HG03039 (cell line): ENCODE results near the gene C6orf15.

Experiments
- ATAC-seq: cut with Tn5 transposase; IDR thresholded peaks from one replicate; pipeline ENCODE4 v1.9.1; 2021; ENCODE audit warnings: mild to moderate bottlenecking, moderate library complexity; ENCODE audit not compliant: unreplicated experiment

Gene C6orf15

DNA sequence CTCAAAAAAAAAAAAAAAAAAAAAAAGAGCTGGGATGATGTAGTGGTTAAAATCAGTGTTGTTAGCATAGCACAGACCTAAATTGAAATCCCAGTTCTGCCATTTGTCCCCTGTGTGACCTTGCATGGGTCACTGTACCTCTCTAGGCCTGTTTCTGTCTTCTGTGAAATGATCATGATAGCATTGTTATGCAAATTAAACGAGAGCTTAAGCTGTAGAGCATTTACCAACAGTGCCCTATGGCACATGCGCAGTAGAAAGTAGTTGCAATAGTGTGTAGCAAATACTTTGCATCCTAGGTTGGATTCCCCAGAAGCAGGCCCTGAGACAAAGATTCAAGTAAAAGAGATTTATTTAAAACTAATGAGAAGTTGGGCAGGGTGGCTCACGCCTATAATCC is 19.2 kb upstream of the C6orf15 start:
- no peak for ATAC-seq

DNA sequence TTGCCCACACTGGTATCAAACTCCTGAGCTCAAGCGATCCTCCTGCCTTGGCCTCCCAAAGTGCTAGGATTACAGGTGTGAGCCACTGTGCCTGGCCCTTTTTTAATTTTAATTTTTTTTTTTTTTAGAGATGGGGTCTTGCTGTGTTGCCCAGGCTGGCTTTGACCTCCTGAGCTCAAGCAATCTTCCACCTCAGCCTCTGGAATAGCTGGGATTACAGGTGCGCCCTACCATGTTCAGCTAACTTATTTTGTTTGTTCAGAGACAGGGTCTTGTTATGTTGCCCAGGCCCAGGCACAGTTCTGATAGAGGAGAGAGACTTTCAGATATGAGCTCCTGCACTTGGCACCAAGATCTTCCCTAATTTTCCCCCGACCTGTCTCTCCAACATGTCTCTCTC is 18.4 kb upstream of the C6orf15 start:
- ATAC-seq: no peak

DNA sequence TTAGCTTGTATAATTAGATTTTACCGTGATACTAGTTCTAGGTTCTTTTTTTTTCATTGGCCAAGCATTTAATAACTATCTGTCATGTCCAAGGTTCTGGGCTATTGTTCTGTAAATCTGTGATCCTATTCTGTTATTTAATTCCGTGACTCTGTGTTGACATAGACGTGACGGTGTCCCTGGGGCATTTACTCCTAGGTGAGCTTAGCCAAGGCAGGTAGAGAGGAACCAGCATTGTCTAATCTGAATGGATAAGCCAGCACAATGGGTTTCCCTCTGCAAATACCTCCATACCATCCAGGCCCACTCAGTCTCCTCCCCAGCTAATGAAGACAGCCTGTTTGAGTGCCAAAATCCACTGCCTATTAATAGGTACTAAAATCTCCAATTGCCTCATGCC is 16.8 kb upstream of the C6orf15 start:
- ATAC-seq: no peak

DNA sequence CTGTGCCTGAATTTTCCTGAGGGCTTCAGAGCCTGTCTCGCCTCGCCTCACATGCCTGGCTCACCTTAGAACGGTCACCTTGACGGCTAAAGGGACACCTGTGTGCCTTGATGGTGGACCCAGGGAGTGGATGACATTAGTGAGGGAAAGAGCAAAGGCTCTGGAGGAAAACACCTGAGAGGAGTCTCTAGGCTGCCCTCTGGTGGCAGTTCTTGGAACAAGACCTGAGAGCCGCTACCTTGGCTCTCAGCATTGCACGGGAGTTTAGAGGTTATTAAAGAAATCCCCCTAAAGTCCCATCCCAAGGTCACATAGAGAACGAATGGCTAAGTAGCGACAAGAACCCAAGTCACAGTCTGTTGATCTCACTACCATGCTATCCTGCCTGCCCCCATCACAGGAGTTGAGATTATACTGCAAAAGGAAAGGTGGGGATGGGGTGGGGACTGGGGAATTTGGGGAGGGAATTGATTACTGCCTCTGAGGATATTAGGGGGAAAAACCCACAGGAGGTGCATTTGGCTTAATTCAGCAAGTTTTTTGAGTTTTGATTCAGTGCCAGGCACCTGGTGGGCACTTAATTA is 15.8 kb upstream of the C6orf15 start:
- no peak for ATAC-seq

DNA sequence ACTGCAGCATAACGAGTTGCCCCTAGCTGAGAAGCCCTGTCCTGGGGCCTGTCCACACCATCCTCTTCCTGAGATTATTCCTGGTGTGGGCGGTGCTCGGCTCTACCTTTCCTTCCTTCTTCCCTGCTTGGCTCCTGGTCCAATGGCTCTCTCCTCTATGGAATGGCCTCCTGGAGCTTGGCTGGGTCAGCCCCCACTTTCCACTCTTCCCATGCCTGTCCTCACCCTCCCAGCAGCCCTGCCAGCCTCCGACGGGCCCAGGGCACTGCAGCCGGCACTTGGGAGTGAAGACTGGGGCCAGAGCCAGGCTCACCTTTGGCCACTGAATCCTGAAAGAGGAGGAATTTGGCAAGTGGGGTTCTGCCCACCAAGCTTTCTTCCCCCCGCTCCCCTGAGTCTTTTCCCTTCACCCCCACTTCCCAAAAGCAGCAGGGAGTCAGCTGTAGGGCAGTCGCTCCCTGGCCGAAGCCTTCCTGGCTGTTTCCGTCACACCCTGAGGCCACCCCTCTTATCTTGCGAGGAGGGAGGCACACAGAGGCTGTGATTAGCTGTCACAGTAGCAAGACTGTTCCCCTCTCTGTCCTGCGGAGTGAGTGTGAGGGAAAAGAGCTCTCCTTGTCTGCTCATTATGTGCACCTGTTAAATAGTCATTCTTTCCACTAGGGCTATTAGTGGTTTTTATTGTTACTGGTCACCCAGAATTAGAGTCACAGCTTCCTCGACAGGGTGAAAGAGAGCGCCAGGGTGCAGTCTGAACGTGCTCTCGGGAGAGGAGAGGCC is 14.2 kb upstream of the C6orf15 start:
- ATAC-seq: no peak

DNA sequence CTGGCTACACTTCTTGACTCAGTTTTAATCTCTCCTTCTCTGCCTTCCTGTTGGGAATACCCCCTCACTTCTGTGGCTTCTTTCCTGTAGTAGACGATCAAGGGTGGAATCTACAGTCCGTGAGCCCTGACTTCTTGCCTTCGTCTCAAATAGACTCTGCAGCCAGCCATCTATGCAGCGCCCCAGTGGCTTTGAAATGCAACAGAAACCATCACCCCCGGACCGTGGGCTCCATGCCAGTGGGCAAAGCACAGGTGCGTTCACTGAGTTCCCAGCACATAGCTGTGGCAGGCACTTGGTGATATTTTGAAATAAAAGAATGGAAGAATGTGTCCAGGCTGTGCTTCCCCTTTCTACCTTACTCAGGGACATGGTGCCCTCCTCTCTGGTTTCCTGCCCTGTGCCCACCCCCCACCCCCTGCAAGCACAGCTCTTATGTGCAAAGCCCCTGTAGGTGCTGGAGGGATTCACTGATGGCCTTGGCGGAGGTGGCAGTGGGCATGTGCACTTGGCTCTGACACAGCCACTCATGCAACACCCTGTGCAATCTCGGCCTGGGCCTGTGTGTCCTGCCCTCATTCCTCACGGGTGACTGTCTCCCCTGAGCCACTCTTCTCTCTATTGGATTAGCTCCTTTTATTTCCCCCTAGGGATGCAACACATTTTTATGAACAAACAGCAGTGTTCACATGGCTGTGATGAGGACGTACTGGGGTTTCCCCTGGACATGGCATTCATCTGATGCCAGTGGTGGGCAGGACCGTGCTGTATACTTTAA is 13.4 kb upstream of the C6orf15 start:
- no peak for ATAC-seq

DNA sequence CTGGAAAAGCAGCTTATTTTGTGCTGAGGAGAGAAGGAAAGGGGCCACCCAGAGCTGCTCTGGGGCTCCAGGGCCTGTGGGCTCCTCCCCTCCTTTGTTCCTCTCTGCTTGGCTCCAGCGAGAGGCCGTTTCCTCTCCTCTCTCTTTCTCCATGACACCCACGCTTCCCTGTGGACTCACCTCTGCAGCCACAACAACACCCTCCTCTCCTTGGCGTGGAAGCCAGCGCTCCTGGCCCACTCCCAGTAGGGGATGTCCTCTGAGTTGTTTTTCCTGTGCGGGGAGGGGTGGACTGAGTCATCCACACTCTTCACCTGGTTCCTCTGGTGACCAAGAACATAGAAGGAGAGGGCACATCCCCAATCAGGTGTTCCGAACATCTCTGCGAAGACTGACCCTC is 12.8 kb upstream of the C6orf15 start:
- no peak for ATAC-seq

DNA sequence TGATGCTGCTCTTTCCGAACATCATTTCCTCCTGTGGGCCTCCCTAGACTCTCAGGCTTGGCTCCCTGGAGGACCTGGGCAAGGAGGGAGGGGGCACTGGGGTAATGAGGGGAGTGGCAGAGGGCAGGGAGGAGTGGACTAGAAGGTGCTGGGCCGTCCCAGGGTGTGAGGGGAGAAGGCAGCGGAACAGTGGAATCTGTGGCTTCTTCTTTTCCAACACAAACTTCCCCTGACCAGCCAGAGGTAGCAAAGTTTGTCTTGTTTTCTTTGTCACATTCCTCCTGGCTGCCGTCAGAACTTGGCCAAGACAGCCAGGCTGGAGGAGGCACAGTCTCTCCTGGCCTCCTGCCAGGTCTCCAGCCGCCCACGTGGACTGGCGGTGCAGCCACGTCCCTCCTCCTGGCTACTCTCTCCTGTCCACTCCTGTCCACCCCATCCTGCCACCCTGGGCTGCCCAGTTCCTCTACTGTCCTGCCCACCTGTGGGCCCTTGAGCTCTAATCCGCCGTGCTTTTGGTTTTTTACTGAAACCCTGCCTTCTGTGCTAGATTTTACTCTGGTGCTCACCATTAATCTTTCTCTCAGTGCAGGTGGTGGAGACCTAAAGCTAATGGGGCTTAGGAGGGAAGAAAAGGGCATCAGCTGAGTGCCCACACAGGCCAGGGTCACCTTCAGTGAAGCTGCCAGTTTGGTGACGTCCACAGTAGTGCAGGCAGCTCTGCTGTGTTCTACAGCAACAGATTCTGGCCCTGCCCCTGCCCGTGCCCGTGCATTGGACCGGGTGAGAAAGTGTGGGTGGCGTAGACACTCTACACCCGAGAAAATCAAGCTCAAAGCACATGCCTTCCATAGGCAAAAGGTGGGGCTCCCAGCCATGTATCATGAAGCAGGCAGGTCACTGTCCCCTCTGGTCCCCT is 10.7 kb upstream of the C6orf15 start:
- no peak for ATAC-seq

DNA sequence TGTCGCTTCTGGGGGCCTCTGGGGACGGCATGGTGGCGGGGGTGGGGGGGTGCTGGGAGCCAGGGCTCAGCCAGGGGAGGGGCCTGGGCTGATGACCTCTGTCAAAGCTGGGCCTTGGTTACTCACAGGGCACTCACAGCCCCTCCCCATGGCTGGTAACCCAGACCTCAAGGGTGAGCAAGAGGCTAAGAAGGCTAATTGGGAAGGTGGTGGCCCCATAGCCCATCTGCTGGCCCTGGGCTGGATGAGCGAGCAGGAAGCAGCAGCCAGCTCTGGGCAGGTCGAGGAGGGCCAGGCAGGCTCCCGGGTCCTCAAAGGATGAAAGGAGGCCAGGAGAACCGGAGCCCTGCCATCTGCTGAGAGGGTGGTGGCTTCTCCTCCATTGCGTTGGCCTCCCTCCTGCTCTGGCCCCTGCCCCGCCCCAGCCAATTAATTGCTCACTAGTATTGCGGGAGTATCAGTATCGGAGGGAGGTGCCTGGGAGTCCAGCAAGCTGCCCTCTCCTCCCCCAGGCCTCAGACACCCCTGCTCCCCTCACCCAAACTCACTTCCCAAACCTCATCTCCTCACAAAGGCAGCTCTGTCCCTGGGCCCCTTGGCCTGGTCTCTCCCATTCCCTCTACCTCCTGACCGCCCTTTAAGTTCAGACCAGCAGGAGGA is 8.9 kb upstream of the C6orf15 start:
- ATAC-seq: no peak

DNA sequence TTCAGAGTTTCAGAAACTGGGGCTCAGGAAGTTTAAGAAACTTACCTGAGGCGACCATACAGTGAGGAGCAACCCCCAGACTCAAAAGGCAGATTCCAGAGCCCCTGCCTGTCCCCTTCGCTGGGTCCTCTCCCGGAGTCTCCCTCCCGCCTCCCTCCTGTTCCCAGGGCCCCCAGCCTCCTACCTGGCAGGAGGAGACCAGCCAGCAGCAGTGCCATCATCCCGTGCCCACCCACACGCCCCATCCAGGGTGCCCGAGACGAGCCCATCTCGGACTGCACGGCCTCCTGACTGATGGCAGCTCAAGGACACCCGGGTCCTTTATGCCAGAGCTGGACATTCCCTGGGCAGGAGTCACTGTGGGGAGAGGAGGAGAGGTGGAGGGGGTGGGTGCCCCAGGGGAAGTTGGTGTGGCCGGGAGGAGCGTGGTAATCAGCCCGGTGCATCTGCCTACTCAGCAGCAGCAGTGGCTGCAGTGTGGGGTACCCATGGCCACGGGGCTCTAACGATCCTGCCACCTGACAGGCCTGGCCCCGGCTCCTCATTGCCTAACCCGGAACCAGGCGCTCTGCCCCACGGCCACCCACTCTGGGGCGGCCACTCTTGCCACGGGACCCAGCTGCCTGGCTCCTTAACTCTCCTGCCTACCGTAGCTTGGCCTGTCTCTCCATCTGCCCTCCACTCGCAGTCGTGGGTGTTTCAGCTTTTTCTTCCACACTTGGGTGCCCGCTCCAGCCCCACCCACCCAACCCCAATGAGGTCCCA is 8.0 kb upstream of the C6orf15 start, which contains the start of gene CDSN:
TSS of gene CDSN (minus strand) at position 296 of the 765 bp plus-strand sequence. CDS start at position 269, 27 bp downstream.
- ATAC-seq: no peak

DNA sequence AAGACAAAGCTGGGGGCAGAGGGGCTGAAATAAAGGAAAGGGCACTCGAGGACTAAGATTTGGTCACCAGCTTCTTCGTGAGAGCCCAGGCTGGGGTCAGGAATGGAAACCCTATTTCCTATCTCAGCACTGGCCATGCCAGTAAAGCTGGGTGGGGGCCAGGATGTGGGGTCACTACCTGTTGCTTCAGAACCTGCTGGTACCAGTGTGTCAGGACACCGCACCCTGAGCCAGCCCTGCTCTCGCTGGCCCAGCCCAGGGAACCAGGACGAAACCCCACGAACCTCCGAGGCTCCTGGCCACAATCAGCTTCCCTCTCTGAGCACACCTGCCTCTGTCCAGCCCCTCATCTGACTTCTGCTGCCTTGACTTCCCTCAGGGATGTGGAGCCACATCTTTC is 5.8 kb upstream of the C6orf15 start:
- ATAC-seq: no peak

DNA sequence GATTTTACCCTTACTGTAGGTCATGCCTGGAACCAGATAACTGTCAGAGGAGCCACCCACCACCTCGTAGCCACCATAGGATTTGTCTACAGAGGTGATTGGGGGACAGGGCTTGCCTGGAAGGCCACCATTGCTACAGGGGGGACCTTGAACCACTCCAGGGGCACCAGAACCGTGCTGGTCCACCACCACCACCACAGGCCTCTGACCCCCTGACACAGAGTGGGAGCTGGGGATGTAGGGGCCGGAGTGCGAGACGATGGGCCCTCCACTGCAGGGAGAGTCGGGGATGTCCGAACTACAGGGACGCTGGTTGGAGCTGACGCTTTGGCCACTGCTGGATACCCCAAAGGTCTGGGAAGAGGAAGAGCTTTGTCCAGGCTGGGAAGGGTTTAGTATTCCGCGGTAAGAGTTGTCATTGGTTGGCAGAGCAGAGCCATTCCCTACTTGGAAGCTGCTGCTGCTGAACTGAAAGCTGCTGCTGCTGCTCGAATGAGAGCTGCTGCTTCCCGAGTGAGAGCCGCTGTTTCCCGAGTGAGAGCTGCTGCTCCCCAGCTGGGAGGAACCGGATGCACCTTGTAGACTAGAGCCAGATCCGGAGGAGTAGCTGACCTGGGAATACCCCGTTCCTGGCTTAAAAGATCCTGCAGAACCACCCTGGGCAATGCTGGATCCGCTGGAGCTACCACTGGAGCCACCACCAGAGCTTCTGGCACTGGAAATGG is 4.4 kb upstream of the C6orf15 start:
- ATAC-seq: no peak

DNA sequence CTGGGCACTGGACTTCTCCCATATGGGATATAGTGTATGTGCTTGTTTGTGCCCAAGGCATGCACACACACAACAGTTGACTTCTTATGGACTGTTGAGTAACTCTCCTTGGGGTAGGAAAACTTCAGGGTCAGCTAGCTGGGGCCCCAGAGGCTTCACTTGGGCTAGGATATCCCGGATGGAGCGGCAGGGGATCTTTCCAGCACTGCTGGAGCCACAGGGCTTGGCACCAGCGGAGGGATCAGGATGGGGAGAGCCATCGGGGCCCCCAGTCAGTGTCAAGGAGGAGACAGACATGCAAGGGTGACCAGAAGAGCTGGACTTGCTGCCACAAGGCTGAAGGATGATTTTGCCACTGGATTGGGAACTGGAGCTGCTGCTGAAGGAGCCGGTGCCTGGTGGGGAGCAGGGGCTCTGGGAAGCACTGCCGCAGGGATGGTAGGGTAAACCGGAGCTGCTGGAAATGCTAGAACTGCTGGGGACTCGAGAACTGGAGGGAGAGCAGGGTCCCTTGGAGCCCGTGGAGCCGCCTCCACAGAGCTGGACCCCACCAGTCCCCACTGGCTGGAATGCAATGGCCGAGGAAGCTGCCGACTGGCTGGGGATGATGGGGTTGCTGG is 3.7 kb upstream of the C6orf15 start:
- no peak for ATAC-seq

DNA sequence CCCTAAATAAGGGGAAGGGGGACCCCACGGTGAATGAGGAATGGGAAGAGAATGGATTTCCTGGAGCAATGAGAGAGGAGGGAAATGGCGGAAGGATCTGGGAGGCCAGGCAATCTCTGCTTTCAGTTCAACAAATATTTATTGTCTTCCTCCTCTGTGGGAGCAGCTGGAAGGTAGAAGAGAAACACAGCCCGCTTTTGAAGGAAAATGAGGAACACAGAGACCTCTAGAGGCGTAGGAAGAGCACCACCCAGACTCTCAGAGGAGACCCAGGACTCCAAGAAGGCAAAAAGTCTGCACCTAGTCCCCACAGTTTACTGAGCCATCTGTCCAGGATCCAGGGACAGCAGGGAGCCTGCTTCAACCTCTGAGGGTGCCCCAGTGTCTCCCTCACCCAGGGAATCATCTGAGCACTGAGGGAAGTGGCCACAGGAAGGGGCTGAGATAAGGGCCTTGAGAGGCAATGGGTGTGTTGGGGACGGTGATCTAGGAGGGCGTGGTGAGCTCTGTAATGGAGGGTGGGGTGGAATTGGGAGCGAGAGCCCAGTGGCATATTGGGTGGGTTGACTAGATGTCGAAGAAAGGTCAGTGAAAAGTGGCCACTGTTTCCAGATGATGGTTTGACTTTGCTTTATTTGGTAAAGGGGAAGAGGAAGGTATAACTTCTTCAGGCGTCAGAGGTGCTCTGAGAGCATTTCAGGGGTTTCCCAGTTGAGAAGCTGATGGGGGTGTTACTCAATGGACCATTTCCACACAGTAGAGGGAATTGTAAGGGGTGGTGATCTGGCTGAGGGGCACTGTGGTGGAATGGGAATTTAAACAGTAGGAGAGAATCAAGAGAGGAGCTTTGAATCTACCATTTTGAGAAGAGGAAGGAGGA is 2.8 kb upstream of the C6orf15 start:
- no peak for ATAC-seq

DNA sequence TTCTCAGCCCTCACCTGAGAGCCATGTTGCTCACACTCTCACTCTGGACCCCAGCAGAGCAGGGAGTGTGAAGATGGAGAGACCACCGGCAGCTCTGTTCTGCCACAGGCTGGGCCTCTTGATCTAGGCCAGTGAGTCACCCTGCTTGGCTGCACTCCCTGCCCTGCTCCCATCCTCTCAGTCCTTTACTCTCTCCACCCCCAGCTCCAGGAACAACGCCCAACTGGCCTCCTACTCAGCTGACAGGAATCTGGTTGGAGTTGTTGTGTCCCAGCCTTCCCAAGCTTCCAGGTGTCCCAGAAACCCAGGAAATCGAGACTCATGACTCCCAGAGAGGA is 2.1 kb upstream of the C6orf15 start, which contains the start of gene PSORS1C1:
TSS of gene PSORS1C1 (plus strand) at position 260 of the 338 bp plus-strand sequence. CDS start 14,833 bp downstream, outside the sequence.
- no peak for ATAC-seq

DNA sequence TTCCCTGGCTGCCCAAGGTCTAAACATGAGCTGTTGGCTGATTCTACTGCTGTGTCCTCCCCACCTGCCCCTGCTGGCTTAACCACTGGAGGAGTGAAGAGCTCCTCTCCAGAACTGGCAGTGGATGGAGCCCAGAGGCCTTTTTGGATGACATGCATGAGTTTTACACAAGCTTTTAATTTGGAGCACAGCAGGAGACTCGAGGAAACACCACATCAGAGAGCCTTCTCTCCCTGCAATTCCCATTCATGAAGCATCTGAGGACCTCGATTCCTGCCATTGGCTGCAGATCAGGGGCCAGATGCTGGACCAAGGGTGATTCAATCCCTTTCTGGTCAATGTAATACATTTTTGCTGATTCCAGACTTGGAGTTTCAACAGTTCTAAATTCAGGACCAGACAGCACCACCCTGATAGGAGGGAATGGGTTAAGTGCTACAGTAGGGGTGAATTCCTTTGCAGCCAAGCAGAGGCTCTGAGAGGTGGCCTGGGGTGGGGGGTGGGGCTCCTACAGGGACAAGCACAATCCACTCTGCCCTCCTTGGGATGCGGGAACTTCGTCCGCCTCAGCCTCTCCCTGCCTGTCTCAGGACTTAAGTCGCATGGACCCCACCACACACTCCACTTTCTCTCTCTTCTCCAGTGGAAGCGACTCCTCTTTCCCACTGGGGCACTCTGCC is 1.6 kb upstream of the C6orf15 start:
- no peak for ATAC-seq

DNA sequence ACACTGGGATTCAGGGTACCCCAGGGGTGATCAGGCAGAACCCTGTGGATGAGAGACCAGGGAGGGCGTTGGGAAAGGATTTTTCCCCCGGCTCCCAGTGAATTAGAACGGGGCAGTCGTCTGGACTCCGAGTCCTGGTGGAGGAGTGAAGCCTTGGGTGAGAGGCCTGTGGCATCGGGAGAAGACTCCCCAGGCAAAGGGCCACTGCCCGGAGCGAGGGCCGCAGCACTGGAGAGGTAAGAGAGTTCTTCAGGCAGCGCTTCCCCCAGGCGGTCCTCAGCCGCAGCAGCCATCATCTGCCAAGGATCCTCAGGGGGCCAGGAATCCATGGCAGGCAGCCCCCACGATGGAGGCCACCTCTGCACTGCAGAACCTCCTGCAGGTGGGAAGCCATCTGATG is 663 bp downstream of the C6orf15 start:
- no peak for ATAC-seq
